NCI-H2029 (cell line): Measurements from ENCODE around the gene PFKFB2.

Experiments used
- DNase-seq: peaks from one replicate; lab custom pipeline; 2025; lab: John Stamatoyannopoulos, UW

Gene PFKFB2

DNA sequence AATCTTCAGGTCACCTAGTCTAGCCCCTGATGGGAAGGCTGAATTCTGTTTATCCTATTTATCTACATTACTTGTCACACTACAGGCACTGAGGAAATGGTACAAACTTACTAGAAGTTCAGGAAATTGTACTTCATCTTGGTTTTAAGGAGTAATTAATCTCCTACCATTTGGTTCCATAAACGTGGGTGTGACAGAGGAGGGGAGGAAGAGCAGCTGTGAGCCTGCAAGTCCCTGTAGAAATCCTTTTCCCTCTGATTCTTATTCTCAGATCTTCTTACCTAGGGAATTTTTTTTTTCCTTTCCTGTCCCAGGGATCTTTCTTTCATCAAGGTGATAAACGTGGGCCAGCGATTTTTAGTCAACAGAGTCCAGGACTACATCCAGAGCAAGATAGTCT lies 14.1 kb downstream of the PFKFB2 start:
- DNase-seq: no peak

DNA sequence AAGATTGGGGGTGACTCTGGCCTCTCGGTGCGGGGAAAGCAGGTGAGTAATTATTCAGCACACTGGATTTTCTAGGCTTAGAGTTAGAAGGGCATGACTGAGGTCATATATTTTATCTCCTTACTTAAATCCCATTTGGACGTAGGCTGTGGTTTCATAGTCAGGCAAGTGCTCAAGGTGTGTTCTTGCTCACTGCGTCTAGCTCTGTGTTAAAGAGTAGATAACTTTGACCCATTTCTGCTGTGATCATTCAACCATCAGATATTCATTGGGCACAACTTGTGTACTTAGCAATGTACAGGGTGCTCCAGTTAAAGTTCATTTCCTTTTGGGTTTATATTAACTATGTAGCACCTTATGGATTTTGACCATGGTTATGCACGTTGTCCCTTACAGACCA lies 14.6 kb downstream of the PFKFB2 start:
- DNase-seq: no peak

DNA sequence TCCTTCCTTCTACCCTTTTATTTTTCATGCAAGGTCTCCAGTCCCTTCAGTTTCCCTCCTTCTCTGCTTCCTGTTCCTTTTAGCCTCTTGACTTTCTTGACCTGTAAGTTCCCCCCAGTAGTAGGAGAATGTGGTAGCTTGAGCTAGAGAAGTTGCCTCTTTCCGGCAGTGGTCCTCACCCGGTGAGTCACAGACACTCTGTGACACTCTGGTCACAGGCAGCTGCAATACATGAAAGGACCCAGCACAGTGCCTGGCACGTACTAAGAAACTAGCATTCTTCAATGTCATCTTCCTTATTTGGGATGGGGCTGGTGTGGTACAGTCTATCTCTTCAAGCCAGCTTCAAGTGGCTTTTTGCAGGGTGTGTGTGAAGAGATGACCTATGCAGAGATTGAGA lies 16.0 kb downstream of the PFKFB2 start:
- no peak for DNase-seq

DNA sequence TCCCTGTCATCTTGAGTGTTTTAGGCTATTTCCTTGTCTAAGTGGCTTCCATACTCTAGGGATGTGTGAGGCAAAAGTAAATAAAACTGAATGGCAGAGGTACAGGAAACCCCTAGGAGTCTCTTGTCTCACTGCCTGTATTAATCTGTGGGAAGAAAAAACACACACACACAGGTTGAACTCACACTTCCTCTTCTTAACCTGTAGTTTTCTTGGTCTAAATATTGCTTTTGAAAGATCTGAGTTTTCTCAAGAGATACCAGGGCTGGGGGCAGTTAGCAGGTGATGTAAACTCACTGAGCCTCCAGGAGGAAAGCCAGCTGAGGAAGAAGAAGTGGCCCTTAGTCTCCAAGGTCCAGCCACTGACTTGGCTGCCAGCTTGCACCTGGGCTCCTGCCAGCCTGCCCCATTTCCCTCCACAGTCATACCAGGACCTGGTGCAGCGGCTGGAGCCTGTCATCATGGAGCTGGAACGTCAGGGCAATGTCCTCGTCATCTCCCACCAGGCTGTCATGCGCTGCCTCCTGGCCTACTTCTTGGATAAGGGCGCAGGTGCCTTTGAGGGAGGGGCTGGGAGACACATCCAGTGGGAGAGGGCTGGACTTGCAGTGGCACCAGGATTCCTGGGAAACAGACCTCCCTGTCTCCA lies 16.9 kb downstream of the PFKFB2 start:
- no peak for DNase-seq

DNA sequence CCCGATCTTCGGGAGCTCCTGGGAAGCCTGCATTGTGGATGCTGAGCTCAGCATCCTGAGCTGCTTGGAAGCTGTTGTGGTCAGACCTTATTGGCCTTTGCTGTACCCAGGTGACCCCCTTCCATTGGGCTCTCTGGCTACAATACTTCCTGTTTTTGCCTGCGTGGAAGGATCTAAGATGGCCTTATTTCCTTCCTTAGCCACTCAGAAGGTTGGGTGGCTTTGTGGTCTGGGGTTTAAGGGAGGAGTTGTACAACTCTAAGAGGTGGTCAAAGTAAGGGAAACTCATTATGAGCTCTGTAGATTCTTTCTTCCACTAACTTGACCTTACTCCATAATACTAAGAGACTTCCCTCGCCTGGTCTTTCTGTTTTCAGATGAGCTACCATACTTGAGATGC lies 17.7 kb downstream of the PFKFB2 start:
- DNase-seq: no peak

DNA sequence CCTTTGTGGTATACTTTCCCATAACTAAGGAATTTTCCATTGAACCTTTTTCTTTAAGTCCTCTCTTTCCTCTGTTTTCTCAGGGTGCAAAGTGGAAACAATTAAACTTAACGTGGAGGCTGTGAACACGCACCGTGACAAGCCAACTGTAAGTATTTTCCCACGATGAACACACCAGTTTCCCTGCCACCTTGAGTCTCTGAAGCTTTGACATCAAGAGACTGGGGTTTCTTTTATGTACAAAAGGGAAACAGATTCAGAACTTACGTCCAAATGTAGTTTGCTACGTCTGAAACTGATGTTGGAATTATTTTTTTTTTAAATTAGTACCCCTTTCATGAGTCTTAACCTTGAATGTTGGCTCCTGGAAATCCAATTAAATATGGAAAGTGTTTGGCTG lies 18.4 kb downstream of the PFKFB2 start:
- DNase-seq: no peak

DNA sequence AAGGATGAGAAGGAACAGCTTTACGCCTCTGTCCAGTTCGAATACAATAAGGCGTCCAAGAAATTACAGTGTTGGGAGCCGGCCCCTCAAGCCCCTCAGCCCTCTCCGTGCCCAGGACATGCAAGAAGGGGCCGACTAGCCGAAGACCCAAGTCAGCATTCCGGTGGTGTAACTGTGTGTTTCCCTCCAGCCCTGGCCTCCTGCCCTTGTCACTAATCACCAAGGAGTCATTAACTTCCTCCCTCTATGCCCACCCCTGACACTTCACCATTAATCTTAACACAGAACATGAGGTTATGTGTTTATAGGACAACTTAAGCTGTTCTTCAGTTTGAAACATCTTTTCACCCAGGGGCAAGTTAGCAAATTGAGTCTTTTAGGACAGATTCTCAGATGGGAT lies 19.2 kb downstream of the PFKFB2 start:
- DNase-seq: no peak

DNA sequence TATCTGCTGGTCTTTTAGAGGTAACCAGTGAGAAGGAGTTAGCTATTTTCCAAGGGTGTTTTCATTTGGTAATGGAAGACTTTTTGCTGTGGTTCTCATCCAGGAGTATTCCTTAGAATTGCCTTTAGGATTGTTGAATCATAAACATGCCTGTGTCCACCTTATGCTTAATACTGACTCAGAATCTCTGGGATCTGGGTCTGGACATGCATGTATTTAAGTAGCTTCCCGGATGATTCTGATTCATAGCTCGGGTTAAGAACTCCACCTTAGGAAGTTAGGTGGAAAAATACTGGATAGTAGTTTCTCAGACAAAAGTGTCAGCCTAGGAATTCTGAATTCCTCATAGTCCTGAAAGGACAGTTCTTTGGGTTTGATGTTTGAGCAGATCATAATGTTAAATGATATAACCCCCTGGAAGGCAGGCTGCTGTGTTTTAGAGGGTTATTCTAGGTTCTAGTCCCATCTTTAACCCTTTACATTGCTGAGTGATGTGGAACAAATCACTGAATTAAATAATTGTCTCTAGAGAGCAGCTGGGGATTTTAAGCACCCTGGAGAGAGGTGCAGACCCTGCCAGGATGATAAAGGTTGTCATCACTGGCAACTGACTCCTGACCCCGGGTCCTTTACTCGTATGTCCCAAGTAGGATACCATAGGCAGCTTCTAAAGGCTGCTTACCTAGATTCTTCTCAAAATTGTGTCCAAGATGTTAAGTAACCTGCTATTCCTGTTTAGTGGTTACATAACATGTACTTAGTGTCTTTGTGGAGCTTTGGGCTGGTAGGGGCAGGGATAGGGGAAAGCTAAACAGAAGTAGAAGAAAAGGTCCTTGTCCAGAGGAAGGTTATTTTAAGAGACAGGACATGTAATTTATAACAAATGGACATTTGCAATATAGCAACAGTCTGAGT lies 21.1 kb downstream of the PFKFB2 start:
- no peak for DNase-seq

DNA sequence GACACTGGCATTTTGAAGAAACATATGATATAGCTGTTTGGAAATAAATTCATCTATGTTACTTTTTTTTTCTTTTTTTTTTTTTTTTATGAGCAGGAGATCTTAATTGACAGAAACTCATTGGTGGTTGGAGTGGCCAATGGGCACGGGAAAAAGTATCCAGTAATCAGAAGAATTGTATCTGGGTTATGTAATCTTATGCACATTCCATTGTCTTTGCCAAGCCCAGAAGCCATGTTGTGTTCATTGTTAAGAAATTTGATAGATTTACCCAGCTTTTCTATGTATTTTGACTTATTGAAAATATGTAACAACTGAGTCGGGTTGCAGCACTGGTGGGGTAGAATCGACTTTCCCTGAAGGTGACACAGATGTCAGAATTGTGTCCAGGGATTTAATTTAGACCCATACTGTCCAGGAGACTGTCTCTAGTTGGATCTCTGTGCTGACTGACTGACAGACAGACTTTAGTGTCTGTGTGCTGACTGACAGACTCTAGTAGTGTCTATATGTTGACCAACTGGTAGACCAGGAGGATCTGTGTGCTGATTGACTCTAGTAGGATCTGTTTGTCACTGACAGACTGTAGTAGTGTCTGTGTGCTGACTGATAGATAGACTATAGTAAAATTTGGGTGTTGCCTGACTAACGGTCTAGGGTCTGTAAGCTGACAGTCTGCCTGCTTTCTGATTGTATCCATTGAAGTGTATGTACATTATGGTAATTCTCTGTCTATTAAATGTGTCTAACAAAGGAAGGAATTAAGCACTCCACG lies 23.3 kb downstream of the PFKFB2 start:
- DNase-seq: no peak

DNA sequence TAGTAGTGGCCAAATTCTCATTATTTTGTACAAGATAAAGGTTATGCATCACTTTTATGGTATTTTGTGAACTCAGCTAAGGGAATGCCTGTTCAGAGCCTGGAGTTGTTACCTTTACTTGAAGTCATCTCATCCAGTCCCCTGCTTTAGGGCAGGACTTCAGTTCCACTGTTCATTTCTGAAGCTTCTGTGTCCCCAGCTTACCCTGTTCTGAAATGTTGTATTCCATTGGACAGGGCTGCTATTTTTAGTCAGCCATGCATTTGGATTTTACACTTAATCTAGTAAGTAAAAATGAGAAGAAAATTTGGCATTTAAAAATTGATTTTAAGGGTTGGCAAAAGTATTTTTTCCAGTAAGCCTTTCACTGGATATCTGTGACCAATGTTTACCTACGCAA lies 23.9 kb downstream of the PFKFB2 start:
- DNase-seq: no peak

DNA sequence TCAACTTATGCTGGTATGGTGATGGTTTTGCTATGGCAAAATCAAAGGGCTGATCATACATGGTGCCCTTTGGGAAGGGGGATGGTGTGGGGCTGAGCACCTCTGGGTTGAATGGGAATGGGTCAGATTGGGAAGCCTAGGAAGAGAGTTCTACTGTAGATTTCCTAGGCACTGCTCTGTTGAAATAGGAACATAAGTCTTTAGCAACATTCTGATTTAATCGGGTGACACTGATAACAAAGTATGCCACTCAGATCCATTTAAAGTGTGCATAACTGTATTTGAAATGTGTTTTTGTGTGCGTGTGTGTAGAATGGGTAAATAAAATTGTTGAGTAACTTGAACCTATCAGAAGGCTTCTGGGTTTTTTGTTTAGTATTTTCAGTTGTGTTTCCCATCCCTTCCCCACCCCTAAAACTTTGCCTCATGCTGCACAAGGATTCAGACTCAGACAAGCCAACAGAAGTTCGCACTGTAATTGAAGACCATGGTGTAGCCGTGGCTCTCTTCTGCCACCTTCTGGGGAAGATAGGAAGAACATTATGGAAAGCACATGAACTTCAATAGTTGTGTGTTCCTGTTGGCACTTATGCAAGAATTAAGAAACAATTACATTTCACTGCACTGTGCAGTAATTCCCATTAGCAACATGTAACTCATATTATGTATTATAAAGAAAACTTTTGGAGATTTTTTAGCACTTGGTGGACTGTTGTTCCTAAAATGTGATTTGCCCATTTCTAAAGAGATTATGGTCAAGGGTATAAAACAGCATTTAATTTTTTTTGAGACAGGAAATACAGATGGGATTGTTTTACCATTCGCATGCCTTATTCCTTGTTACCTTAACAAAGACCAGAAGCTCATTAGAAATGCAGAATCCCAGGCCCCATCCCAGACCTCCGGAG lies 24.6 kb downstream of the PFKFB2 start:
- peak; percentile 39 for DNase-seq

DNA sequence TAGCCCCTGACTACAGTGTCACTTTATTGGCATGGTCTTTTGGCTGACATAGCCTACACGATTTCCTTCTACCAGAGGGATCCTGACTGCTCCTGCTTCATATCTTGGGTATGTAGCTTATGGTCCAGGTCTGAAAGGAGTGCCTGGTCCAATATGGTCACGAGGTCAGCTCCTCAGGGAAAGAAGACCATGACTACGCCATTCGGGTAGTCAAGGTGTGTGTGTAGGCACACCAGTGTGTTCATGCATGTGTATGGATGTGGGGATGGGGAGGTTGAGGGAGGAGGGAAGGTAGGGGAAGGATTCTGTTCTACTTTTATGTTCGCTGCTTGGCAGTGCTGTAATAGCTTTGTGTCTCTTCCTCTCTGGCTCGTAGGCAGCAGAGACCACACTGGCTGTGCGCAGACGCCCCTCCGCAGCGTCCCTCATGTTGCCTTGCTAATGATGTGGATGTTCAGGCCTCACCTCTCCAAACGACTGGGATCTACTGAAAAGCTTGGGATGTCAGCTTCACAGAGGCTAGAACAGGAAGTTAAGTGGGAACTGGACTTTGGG lies 25.6 kb downstream of the PFKFB2 start:
- DNase-seq: no peak

DNA sequence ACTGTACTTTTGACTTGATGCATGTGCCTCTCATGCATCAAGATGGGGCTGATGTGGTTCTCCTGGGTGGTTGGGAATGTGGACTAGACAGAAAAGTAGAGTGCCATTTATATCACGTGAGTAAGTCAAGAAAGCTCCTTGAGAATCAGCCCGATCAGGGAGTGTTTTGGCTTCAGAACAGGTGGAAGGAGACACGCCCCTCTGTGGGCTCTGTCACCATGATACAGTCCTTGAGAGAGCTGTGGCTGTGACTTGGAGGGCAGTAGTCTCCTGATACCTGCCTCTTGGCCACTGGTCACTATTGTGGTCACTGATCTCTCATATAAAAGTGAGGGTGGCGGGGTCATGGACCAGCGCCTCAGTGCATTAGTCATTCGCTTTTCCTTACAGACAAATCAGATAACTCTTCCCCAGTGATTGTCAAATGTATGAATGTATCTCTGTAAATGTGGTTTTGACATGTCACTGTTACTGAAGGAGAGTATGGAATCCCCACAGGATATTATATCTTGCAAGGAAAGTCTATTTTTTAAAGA lies 26.7 kb downstream of the PFKFB2 start:
- DNase-seq: no peak

DNA sequence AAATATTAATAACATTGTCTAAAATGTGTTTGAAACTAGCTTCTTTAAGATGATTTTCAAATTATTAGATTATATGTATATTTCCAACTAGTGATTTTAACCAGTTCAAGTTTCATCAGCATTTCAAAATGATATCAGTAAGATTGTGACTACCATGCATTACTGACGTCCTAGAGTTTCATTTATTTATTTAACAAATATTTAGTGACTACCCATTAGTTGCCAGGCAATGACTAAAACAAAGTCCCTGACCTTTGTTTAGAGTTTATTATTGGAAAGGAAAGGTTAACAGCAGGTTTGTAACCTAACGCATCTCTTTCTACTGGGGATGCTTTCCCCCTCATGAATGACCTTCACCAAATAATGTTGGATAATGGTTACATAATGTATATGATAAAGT lies 28.0 kb downstream of the PFKFB2 start:
- no peak for DNase-seq

DNA sequence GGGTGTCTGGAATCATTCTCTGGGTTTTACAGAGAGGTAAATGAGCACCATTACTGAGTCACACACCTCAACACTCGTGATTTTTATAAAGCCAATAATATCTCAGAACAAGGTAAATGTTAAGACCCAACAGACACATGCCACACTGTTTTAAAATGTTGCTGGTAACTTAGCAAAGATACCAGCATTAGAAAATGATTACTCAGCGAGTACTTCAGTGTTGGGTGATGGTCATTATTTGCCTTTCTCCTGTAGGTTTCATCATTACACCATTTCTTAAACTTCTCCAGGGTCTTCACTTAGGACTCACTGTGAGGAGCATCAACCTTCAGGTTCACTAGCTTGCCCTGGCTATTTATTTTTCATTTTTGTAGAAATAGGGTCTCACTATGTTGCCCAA lies 28.7 kb downstream of the PFKFB2 start:
- no peak for DNase-seq

DNA sequence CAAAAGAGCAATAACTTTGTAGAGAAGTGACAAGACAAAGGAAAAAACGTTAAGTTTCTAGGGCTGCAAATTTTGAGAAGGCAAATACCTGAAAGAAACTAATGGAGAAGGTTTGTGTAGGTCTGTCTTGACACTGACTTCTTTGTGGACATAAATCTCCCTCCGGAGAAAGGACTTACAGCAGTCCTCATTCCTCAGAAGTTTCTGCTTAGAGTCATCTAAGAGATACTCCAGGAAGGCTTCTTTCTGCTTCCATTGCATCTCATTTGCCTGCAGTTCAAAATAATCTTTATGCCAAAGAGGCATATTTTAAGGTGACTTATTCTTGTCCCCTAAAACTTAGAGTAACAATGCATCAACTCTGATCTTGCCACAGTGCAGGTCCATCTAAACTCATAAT lies 31.2 kb downstream of the PFKFB2 start:
- no peak for DNase-seq

DNA sequence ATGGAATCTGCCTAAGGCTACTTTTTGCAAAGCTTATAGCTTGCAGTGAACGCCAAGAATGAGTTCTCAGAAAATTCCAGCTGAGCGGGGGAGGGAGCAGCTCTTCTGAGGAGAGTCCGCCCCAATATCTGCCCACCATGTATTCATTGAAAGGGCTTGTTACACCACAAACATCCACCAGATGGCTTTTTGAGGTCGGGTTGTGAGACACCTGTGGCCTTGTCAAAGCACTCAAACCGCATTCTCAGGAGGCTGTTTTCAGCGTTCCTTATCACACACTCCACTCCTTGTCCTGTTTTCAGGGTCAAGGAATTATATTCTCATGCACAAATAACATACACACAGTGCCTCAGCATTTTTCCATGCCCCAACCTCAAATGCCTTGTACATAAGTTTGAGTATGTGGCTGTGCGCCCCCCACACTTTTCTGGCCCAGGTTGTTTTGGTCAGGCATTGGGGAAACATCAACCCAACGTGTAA lies 31.7 kb downstream of the PFKFB2 start:
- peak; percentile 31 for DNase-seq

DNA sequence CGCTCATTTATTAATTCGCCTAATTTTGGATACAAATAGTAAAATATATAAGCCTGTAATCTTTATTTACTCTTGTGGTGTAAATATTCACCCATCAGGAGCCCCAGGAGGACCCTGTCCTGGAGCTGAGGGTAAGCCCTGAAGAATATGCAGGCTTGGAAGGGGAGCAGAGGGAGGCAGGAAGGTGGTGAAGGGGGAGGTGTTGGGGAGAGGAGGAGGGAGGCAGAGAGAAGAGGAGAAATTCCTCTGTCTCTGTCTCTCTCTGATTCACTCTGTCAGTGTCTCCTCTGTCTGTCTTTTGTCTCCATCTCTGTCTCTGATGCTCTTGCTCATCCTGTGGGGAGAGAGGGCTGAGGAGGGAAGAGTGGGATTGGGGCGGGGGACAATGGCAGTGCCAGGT lies 32.8 kb downstream of the PFKFB2 start:
- no peak for DNase-seq

DNA sequence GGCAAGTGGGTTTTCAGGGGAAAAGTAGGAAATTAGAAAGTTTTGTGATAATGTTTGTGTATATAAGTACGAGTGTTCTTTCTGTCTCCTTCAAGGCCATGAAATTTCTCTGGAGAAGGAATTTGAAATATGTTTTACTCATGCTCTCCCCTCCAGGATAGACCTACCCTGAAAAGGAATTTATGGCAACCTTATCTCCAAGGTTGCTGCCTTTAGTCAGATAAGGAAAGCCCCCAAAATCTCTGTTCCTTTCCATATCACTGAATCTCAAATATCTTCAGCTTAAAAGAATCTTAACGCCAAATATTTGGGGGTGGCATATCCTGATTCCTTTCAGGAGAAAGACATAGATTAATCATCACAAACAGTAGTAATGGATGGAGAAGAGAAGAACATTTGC lies 35.1 kb downstream of the PFKFB2 start:
- no peak for DNase-seq

DNA sequence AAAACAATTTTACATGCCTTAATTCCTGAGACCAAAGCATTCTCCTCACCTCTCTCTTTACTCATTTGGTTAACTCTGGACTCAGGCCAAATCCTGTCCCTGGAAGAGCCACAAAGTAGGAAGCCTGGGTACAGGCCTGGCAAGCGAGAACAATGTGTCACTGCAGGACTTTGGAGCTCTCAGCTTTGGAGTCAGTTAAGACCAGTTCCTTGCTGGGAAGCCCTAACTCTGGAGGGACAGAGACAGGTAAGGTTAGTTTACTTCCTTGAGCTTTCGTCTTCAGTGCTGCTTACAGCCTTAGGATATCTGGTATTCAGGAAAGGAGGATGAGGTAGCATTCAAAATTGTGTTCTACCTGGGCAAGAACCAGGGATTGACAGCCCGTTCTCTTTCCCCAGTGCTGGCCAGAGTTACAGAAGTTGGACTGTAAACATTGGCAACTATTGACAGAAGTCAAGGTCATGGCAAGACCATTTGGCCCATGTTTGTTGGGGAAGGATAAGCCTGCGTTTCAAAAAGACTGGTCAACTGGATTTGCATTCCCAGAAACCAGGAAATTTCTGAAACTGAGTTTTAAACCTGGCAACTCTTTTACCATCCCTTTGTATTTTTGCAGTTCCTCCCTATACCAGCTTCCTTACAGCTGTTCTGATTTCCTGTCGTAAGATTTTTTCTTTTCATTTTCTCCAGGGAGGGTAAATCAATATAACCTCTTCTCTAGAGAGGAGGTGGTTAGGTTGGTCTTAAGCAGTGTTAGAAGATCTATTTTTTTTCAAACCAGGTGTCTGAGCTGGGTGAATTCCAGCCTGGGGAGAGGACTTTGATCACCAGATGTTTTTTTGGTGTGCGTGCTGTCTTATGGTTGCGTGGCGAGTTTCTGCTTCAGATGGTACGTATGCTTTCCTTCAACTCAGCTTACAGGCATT lies 35.9 kb downstream of the PFKFB2 start, which contains the start of gene C4BPB:
Gene C4BPB, plus strand, starts transcription at position 160 of the 926 bp plus-strand sequence. Its CDS starts 672 bp downstream, at position 832.
- peak; percentile 21 for DNase-seq
